NCI-H510A (cell line): ENCODE results near the gene DENND4A.

ENCODE experiments used
- DNase-seq: peaks from one replicate; lab custom pipeline; 2025; lab: John Stamatoyannopoulos, UW

Gene DENND4A

GRCh38 chr15:65792138-65792987, at the start of gene DENND4A:
DENND4A (minus strand) TSS chr15:65792293; CDS start chr15:65756450, 35,843 bp downstream.
- peak; percentile 88 for DNase-seq

- DNase-seq: no peak
These were observed 49.2 kb upstream of the DENND4A start for GRCh38 chr15:65841121-65841930.

GRCh38 chr15:65839985-65840384, 47.9 kb upstream of the DENND4A start:
- DNase-seq: no peak

GRCh38 chr15:65839354-65839901, 47.3 kb upstream of the DENND4A start:
- no peak for DNase-seq

GRCh38 chr15:65837301-65838294, 45.5 kb upstream of the DENND4A start:
- no peak for DNase-seq

- DNase-seq: no peak
These were observed 44.6 kb upstream of the DENND4A start for GRCh38 chr15:65836665-65837064.

GRCh38 chr15:65835447-65835846, 43.4 kb upstream of the DENND4A start:
- DNase-seq: no peak

- no peak for DNase-seq
These were observed 42.6 kb upstream of the DENND4A start for GRCh38 chr15:65834603-65835282.

GRCh38 chr15:65833501-65834205, 41.6 kb upstream of the DENND4A start:
- DNase-seq: peak; percentile 37

- peak; percentile 83 for DNase-seq
These were observed 40.7 kb upstream of the DENND4A start for GRCh38 chr15:65832549-65833364.

- DNase-seq: no peak
These were observed 37.2 kb upstream of the DENND4A start for GRCh38 chr15:65829130-65829764.

GRCh38 chr15:65828585-65828984, 36.5 kb upstream of the DENND4A start:
- no peak for DNase-seq

- DNase-seq: no peak
These were observed 35.0 kb upstream of the DENND4A start for GRCh38 chr15:65827065-65827464.

GRCh38 chr15:65824941-65825544, 33.0 kb upstream of the DENND4A start:
- no peak for DNase-seq

GRCh38 chr15:65824031-65824743, 32.1 kb upstream of the DENND4A start:
- no peak for DNase-seq

- no peak for DNase-seq
These were observed 30.2 kb upstream of the DENND4A start for GRCh38 chr15:65822316-65822715.

- no peak for DNase-seq
These were observed 29.0 kb upstream of the DENND4A start for GRCh38 chr15:65821070-65821469.

GRCh38 chr15:65819563-65819960, 27.5 kb upstream of the DENND4A start:
- DNase-seq: no peak
